SJSA1 (cell line): ENCODE measurements around the gene TMEM220. TPM values are rescaled to one million over a fixed set of nuclear protein-coding genes. Genes with fewer than 3 reads are reported as not detected.
A peak's percentile ranks its signal among the peaks of the same experiment; 100 is the strongest.
"Not testable (repeated sequence)": the region's sequence is repeated elsewhere in the genome, so short reads cannot be mapped to it uniquely, and the experiment has no call there.

Experiments
- DNase-seq, 2 experiments: peaks; one replicate each; pipeline ENCODE4 v3.0.0-alpha.2; 2015 to 2020; ENCODE audit warnings: low spot score in 2 of 2, low read depth in 1 of 2
- H3K27ac ChIP-seq: fragments of 250-450 bp; sonication (Bioruptor Pico); 2 replicates; pipeline ENCODE4 v1.5.1; 2020; ENCODE audit warnings: mild to moderate bottlenecking, moderate library complexity
- H3K27me3 ChIP-seq: fragments of 250-450 bp; sonication (Bioruptor Pico); replicated peaks from 2 replicates; pipeline ENCODE4 v1.5.1; 2020; ENCODE audit warnings: mild to moderate bottlenecking, moderate library complexity
- H3K36me3 ChIP-seq: fragments of 250-450 bp; sonication (Bioruptor Pico); 2 replicates; pipeline ENCODE4 v1.5.1; 2020; ENCODE audit warnings: mild to moderate bottlenecking
- H3K4me1 ChIP-seq: fragments of 250-450 bp; sonication (Bioruptor Pico); replicated peaks from 2 replicates; pipeline ENCODE4 v1.6.1; 2021; ENCODE audit warnings: mild to moderate bottlenecking
- H3K4me3 ChIP-seq: fragments of 250-450 bp; sonication (Bioruptor Pico); 2 replicates; pipeline ENCODE4 v1.5.1; 2020; ENCODE audit warnings: mild to moderate bottlenecking
- H3K9me3 ChIP-seq: fragments of 250-450 bp; sonication (Bioruptor Pico); replicated peaks from 2 replicates; pipeline ENCODE4 v1.5.1; 2020; ENCODE audit warnings: mild to moderate bottlenecking
- total RNA-seq: library from RNA; depleted of rRNA; stranded (reverse); fragments of >200 nt; shearing (Covaris generic); gene quantifications from 2 replicates; pipeline ENCODE4 v1.2.3, GENCODE V29; 2014; rRNA removed

TMEM220 gene
- total RNA-seq, 1 experiment from 2014 or later: 2.8 TPM

DNA sequence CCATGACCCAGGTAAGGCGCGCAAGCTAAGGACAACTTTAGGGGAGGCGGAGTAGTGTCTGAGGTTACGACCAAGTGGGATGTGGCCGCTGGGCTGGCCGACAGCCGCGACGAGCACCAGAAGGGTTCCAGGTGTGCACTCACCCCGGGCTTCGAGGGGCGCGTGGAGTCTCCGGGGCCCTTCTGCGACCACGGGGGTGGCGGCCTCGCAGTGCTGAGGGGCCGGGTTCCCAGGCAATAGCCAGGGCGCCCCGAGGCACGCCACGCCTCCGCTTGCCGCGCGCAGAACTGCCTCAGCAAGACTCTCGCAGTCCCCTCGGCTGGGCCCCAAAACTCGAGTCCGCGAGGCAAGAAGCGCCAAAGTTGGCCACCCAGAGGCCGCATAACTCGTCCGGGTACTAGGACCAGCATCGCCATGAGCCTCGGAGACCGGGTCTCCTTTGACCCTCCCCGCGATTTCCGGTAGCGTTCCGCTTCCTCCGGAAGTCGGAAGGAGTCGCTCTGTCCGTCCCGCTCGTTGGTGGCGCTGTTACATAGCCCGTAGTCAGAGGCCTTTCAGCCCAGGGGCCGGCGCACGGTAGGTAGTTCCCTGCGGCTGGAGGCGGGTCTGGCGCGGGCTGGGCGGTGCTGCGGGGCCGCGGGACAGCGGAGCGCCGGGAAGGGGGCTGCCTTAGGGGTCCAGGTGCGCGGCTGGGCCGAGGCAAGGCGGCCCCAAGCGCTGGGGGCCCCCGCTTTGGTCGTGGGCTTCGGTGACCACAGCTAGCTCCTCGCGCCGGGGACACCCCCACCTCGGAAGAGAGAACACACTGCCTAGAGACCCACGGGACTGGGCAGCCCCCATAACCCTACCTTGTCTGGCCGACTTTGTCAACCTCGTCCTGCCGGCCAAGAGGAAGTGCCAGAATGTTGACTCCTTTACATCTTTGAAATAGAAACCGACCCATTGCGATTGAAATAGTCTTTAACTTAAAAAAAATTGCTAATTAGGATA, 32.4 kb downstream of the TMEM220 start, which contains the start of the genes ADPRM and SCO1:
ADPRM (plus strand) TSS at position 503 of the 990 bp plus-strand sequence. CDS start 7,333 bp downstream, outside the sequence.
SCO1 (minus strand) TSS at position 442 of the 990 bp plus-strand sequence; CDS start at position 416, 26 bp downstream.
- peak; percentile 83 to 94 for DNase-seq
- Histone ChIP-seq H3K4me1 (peaks cover 8% of the 10 kb centered on the region; the same call in 1 of the 2 replicates), H3K9me3 (no peaks in the 10 kb centered on the region), H3K27me3 (no peaks in the 10 kb centered on the region), H3K27ac (peak within 1 kb of the TSS; percentile 69), H3K36me3 (peaks cover 36% of the 10 kb centered on the region), H3K4me3 (peak within 1 kb of the TSS; percentile 71)

DNA sequence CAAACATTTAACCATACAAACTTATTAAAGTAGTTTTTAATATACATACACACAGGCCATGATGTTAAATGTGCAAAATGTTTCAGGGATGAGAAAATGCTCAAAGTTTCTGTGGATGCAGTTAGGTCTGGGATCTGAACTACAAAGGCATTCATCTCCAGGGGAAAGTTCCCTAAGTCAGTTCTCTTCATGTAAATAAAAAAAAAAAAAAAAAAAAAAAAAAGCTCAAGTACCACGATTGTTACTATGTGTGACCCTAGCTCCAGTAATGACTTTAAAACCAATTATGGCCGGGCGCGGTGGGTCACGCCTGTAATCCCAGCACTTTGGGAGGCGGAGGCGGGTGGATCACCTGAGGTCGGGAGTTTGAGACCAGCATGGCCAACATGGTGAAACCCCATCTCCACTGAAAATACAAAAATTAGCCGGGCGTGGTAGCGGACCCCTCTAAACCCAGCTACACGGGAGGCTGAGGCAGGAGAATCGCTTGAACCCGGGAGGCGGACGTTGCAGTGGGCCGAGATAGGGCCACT, 33.9 kb downstream of the TMEM220 start:
- Histone ChIP-seq H3K4me3 (peak overlapping the region; percentile 71), H3K36me3 (peaks cover 50% of the 10 kb centered on the region)
- H3K27me3 ChIP-seq, DNase-seq, H3K27ac ChIP-seq, H3K9me3 ChIP-seq, H3K4me1 ChIP-seq: not testable (repeated sequence)

DNA sequence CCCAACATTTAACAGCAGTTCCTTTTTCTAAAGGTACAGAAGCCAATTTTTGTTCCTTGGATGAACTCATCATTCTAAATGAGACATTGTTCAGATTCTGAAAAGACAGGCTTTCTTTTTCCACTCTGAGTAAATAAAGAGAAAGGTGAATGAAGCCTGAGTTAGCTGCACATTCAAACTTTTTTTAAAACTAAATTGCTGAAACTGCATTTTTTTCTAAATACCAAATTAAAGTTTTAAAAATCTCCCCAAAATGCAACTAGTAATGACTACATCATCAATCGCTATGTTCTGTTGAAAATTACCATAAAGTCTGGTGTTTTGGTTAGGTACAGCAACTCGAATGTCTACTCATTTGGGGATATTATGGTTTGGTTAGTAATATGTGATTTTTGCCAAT, 42.3 kb downstream of the TMEM220 start:
- no peaks in the 10 kb centered on the region for H3K9me3 ChIP-seq
- no peak overlapping the region for H3K27ac ChIP-seq
- peaks cover 6% of the 10 kb centered on the region for H3K4me1 ChIP-seq
- H3K27me3 ChIP-seq: no peaks in the 10 kb centered on the region
- no peak overlapping the region for H3K4me3 ChIP-seq
- no peak for DNase-seq
- peaks cover 66% of the 10 kb centered on the region for H3K36me3 ChIP-seq

DNA sequence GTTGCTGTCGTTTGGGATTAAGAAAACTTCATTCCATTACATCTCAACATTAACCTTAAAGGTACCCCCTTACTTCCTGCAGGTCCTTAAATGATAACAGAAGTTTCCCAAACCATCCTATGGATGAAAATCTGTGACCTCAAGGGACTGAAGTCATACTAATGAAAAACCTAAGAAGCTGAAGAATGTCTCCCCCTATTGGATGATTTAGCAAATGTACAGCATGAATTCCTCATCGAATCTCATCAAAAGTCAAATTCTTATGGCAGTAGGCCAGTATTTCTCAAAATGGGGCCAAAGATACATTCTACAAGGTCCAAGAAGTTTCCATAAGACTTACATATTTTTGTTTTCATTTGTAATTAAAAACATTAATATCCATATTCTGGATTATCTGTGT, 46.0 kb downstream of the TMEM220 start:
- H3K4me1 ChIP-seq: peaks cover 21% of the 10 kb centered on the region
- no peak overlapping the region for H3K4me3 ChIP-seq
- peaks cover 71% of the 10 kb centered on the region for H3K36me3 ChIP-seq
- no peaks in the 10 kb centered on the region for H3K27me3 ChIP-seq
- DNase-seq: no peak
- no peaks in the 10 kb centered on the region for H3K9me3 ChIP-seq
- H3K27ac ChIP-seq: no peak overlapping the region

DNA sequence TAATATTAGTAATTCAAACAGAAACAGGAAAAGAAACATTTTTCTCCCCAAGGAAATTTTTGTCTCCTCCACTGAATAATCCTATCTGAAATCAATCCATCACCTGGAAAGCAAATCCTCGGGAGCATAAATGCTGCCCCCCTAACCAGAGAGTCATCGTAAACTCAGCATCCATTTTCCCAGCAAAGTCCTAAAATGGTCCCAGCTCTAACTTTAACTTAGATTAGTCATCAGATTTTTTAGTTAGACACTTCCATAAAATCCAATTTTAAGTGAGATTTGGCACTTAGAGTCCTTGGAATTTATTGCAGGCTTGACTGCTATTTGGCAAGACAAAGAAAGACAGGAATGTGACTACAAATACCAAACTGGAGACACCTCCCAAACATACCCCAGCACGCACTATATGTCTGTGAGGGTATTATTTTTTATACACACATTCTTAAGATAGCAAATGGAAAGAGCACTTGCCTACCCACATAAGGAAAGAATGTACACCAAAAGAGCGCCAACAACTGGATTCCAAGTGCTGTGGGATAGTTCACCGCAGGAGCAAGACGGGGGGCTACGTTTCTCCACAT, 47.9 kb downstream of the TMEM220 start:
- peak; percentile 47 to 67 for DNase-seq
- H3K27me3 ChIP-seq: no peaks in the 10 kb centered on the region
- H3K9me3 ChIP-seq: no peaks in the 10 kb centered on the region
- no peak overlapping the region for H3K4me3 ChIP-seq
- peak overlapping the region; percentile 78 for H3K27ac ChIP-seq
- H3K36me3 ChIP-seq: peaks cover 78% of the 10 kb centered on the region
- H3K4me1 ChIP-seq: peaks cover 21% of the 10 kb centered on the region

DNA sequence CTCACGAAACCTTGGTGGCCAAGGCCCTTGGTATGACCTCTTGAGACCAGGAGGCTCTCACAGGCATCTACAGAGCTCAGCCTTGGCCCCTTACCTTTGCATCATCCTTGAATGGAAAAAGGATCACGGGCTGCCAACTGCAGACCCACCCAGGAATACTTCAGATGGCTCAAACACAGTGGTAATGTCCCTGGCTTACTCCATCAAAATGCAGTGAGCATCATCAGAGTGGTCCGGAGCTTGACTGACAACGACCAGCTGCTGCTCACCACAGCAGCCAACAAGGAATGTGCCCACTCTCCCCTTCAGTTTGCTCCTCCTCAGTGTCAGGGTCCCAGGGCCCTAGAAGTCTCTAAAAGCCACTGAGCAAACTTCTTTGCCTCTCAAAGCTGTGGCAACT, 55.1 kb downstream of the TMEM220 start:
- H3K9me3 ChIP-seq: no peaks in the 10 kb centered on the region
- DNase-seq: no peak
- H3K36me3 ChIP-seq: peaks cover 28% of the 10 kb centered on the region
- H3K27ac ChIP-seq: no peak overlapping the region
- H3K4me3 ChIP-seq: no peak overlapping the region
- no peaks in the 10 kb centered on the region for H3K4me1 ChIP-seq
- no peaks in the 10 kb centered on the region for H3K27me3 ChIP-seq

DNA sequence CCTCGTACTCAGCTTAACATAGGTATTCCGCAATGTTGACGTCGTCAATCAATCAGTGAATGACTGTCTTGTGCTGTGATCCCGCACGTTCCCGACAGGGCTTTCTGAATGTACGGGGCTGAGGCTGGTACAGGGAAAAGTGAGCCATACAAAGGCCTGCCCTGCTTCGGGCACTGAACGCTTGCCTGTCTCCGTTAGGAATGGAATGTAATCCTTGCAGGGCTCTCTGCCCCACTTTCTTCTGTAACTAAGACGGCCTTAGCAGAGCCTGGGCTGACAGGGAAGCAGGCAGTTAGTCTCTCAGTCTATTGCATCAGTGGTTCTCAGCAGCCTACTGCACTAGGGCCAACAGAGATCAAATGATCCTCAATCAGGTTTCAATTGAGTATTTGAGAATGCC, 56.5 kb downstream of the TMEM220 start:
- H3K36me3 ChIP-seq: peaks cover 20% of the 10 kb centered on the region; the same call in 1 of the 2 replicates
- DNase-seq: no peak
- no peak overlapping the region for H3K4me3 ChIP-seq
- H3K9me3 ChIP-seq: no peaks in the 10 kb centered on the region
- no peak overlapping the region for H3K27ac ChIP-seq
- no peaks in the 10 kb centered on the region for H3K27me3 ChIP-seq
- no peaks in the 10 kb centered on the region for H3K4me1 ChIP-seq

DNA sequence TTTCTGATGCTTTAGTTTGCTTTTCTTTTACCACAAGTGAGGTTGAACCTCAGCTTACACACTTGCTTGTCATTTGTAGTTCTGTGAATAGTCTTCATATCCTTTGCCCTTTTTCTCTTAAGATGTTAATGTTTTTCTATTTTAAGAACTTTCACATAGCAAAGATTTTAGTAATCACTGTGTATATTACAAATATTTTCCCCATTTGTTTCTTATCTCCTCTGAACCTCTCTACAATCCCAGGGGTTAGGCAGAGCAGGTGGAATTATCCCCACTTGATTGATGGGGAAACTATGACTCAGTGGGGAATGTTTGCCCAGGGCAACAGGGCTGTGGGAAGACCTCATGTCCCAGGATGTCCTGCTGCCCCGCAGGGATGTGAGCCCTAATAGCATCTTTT, 61.0 kb downstream of the TMEM220 start:
- Histone ChIP-seq H3K4me1 (no peaks in the 10 kb centered on the region), H3K27ac (no peak overlapping the region), H3K27me3 (no peaks in the 10 kb centered on the region), H3K4me3 (no peak overlapping the region), H3K9me3 (no peaks in the 10 kb centered on the region), H3K36me3 (no peaks in the 10 kb centered on the region)
- DNase-seq: no peak

DNA sequence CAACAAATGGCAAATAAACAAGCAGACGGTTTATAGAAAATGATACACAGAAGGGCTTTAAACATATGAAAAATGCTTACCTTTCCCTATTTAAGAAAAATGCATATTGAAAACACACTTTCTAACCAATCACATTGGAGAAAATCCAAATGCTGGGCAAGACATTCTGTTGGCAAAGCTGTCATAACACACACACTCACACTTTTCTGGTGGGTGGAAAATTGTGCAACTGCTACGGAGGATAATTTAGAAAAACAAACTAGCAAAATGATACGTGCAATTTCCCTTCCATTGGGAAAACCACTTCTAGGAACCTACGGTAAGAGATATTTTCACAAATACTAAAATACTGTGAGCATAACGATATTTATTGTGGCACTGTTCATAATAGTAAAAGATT, 62.9 kb downstream of the TMEM220 start:
- H3K4me1 ChIP-seq: no peaks in the 10 kb centered on the region
- no peak for DNase-seq
- H3K27ac ChIP-seq: no peak overlapping the region
- no peaks in the 10 kb centered on the region for H3K36me3 ChIP-seq
- no peak overlapping the region for H3K4me3 ChIP-seq
- no peaks in the 10 kb centered on the region for H3K9me3 ChIP-seq
- H3K27me3 ChIP-seq: no peaks in the 10 kb centered on the region

DNA sequence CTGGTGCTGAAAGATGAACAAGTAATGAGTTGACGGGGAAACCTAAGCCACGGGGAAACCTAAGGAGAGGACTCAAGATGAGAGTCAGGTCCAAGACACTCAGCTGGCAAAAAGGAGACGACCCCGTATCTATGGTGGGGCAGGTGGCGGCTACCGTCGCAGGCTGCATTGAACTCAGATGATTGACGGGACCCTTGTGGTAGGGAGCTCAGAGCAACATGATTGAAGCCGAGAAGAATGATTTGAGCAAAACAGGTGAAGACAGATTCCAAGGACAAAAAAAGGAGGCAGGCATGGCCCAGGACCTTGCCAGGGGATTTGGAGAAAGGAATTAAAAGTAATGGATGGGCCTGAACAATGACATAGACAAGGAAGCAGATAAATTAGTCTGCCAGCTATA, 65.3 kb downstream of the TMEM220 start:
- Histone ChIP-seq H3K27me3 (no peaks in the 10 kb centered on the region), H3K9me3 (no peaks in the 10 kb centered on the region), H3K4me3 (no peak overlapping the region), H3K27ac (no peak overlapping the region), H3K4me1 (no peaks in the 10 kb centered on the region), H3K36me3 (no peaks in the 10 kb centered on the region)
- no peak for DNase-seq

Other genes with a start within 250 kb of the TMEM220 start
- gene MYH1, start 211.5 kb downstream of the TMEM220 start, total RNA-seq: not detected in 2 replicates
- not detected in 2 replicates for gene MYH2, start 180.4 kb downstream of the TMEM220 start, total RNA-seq
- gene MYH3, start 72.7 kb downstream of the TMEM220 start, total RNA-seq: 0.13 and 0.66 TPM in 2 replicates
- 23.5 and 27.1 TPM in 2 replicates for gene SCO1, start 32.5 kb downstream of the TMEM220 start, total RNA-seq
- 6.1 and 9.5 TPM in 2 replicates for gene ADPRM, start 32.4 kb downstream of the TMEM220 start, total RNA-seq
- gene TMEM238L, start 74.1 kb upstream of the TMEM220 start, total RNA-seq: not detected in 2 replicates
- not detected in 2 replicates for gene PIRT, start 108.1 kb upstream of the TMEM220 start, total RNA-seq